Dedifferentiated amniotic fluid mesenchymal stem cell (primary cell): Measurements from ENCODE around the gene ADGRL3.

ENCODE experiments used
- DNase-seq: peaks from one replicate; pipeline ENCODE4 v3.0.0-alpha.2; 2016; ENCODE audit errors: extremely low spot score

The ADGRL3 gene

DNA sequence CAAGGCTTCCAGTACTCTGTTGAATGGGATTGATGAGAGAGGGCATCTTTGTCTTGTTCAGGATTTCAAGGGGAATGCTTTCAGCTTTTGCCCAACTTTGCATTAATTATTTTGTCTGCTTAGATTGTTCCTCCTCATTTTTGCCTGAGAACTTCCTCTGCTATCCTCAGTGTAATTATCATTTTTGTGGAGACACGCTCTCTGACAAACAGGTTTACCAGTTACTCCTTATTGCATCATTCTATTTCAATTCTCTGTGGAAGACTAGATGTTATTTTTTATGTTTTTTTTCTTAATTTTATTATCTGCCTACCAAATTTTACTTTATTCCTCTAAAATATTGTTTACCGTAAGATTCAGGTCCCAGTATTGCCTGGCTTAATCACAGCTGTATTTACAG lies 349.2 kb downstream of the ADGRL3 start:
- DNase-seq: no peak

DNA sequence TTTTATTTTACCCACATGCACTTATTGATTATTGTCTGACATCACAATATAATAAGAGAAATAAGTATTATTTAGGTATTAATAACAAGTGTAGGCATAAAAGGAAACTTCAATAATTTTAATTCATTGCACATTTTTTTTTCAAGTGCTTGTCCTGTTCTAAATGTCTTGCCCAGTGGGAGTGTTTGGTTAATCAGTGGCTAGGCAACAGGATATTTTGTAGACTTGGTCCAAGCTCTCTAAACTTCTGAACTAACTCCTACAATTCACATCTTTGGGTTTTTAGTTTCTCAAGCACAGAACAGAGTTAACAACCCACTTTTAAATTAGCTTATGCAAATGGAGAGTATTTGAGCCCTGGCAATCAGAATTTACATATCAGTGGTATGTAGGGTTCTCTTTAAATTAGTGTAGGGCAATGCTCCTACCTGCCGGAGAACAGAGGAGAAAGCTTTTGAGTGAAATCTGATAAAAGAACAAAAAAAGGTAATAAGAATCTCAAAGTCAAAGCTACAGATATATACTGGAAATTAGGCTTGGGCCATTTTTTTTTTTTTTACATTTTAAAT lies 353.5 kb downstream of the ADGRL3 start:
- DNase-seq: no peak

GRCh38 chr4:61555789-61556188 lies 355.7 kb downstream of the ADGRL3 start:
- DNase-seq: no peak

DNA sequence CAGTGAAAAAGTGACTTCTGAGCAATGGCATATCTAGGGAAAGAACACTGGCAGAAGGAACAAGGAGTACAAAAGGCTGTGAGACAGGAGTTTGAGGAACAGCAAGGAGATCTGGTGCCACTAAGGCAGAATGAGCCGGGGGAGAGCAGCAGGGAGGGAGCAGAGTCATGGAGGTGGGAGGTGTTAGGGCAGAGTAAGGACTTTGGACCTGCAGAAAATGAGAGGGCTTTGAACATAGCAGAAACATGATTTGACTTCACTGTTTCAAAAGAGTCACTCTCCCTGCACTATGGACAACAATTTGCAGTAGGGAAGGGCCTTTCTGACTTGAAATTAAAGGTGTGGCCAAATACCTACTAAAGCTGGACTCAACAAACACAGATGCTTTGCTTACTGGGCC lies 356.2 kb downstream of the ADGRL3 start:
- DNase-seq: no peak

DNA sequence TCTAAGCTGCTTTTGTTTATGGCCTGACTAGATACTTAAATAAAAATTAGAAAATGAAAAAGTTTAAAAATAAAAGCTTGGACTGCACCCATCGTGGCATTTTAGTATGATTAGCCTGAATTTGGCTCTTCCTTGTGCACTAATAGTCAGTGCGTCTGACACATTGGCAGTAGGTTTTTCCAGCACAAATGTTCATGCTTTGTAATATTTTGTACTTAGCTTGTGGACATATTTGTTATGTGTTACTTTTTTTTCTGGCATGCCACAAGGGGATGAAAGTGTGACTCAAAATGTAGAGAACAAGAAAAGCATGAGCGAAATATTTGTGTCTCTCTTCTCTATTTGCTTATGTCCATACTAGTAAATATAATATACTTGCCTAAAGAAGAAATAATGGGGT lies 359.3 kb downstream of the ADGRL3 start:
- no peak for DNase-seq

DNA sequence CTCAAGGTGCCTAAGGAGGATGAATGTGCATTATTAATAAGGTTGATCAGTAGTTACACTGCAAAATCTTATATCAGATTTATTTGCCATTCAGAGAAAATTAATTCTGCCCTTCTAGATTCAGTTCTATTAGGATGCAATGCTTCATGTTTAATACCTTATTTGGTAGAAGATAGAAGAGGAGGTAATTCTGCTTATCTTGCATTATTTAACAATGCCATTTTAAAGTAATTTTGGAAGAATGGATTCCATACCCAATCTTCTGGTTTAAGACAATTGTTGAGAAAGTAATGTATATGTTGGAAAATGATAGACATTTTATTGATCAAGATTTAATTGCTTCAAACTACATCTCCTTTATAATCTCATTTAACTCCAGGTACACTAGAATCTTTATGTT lies 360.9 kb downstream of the ADGRL3 start:
- no peak for DNase-seq

DNA sequence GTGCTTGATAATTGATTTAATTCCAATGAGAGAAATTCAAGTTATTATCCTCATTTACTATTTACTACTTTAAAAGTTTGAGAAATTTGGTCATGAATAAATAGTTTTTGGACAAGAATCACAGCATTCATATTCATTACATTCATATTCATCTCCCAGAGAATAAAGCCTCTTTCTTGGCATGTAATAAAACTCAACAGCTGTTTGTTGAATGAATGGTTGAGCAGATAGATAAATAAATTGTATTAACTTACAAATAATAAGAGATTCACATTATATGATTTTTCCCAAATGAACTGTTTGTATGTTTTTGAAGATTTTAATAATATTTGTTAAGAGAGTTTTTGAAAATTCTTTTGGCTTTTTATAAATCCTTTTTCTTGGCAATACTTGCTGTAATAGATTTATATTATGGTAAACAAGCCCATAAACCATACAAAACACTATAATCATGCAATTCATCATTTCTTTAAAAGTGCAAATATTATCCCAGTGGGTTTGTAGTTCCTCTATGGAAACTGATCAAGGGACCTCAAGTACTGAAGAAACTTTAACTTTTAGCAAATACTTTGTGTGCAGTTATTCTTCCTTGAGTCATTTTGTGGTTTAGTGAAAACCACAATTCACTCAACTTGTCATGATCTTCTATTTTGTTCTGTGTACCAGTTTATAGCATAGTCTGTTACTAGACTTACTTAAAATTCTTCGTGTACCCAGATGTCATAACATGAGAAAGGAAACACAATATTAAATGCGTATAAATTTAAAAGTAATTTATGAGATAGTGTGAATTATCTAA lies 371.8 kb downstream of the ADGRL3 start:
- peak; percentile 31 for DNase-seq

DNA sequence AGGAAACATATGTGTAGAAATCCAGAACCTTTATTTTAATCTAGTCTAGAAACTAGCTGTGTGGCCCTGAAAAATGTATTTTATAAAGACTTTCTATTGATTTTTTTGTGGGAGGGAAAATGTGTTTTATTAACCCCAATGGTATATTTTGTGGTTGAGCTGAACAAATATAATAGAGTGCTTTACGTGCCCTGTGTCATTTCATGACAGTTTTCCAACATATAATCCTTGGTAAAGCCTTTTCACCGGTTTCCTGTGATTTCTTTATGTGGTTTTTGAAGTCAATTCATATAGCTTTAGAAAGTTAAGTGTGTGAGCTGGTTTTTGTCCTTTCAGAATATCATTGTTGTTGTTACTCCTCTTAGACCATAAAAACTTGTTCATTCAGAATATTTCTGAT lies 375.7 kb downstream of the ADGRL3 start:
- no peak for DNase-seq

DNA sequence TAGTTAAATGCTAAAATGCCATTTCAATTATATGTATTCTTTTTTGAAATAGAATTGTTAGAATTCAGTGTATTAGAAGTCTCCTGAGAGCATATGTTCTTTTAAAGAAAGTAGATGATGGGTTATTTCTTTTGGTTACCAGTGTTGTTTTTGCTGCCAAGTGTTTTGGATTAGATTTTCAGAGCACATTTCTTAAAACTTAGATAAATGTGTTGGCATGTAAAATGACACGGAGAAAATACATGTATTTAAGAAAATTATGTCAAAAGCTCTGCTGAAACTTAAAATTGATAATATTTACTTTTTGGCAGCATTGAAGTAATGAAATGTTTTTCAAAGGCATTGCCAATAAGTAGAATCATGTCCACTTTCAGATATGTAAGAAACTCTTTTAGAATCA lies 379.7 kb downstream of the ADGRL3 start:
- no peak for DNase-seq

DNA sequence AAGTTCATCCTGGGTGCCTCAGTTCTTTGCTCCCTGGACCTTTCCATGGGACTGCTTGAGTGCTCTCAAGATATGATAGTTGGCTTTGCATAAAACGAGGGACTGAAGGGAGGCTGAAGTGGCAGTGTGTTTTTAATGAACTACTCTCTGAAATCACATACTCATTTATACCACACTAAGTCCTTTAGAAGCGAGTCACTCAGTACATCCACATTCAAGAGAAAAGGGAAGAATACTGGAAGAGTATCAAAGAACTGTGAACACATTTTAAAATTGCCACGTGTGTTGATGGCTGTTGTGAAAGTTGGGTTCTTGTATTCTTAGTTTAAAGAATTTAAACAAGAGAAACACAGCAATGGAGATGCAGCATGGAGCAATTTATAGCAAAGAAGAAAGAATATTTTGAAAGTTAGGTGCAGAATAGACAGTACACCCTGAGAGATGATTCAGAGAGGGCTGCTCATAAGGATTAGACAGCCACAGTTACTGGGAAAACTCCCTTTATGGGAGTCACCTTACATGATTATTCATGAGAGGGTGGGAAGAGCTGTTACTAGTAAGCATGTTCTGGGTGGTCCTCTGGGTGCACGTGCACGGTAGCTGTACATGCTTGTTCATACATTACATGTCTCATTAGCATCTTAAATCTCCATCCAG lies 380.7 kb downstream of the ADGRL3 start:
- DNase-seq: no peak

GRCh38 chr4:61583696-61584095 lies 383.6 kb downstream of the ADGRL3 start:
- DNase-seq: no peak

GRCh38 chr4:61588621-61589402 lies 388.7 kb downstream of the ADGRL3 start:
- no peak for DNase-seq

GRCh38 chr4:61590881-61591280 lies 390.8 kb downstream of the ADGRL3 start:
- no peak for DNase-seq

GRCh38 chr4:61596606-61597340 lies 396.6 kb downstream of the ADGRL3 start:
- no peak for DNase-seq

DNA sequence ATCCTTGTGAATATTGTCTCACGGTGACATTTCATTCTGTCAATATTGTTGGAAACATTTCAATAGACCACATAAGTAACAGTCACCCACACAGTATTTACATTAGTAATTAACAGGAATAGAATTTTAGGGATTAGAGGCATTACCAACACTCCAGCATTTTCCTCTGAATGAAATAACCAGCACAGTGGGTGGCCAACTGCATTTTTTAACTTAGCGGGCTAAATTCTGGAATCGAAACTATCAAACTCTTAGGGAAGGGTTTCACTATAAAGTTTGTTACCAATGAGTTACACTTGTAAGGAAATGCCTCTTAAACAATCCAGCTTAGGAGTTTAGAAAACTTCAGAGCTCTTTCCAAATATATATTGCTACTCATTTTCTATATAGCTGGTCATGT lies 403.0 kb downstream of the ADGRL3 start:
- no peak for DNase-seq

DNA sequence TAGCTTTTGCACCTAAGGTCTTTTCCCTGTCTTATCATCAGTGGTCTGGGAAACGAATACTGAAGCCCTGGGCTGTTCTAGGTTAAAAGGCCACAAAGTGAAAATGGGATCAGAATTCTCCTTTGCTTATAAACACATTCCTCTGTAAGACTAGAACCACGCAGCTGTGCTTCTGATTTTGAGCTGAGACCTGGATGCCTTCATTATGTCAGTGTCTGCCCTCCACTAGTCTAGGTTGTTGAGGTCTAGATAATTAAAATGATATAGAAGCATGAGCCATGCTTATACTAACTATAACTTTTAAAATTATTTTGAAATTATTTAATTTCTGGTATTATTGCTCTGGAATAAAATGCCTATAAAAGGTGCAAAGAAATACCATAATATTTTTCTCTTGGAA lies 403.9 kb downstream of the ADGRL3 start:
- DNase-seq: no peak

DNA sequence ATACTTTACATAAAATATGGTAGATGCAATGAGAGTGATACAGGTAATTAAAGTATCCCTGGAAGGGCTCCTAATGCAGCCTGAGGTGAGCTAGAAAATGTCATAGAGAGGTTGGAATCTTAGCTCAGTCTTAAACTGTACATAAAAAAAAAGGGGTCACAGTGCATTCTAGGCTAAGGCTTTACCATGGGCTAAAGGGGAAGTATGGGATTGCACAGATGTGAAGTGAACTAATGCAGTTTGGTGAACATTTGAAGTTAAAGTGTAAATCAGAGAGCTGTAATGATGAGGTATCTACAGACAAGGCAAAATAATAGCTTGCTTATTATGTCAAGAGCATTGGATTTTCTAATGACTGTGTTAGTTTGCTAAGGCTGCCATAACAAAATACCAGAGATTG lies 405.9 kb downstream of the ADGRL3 start:
- no peak for DNase-seq

DNA sequence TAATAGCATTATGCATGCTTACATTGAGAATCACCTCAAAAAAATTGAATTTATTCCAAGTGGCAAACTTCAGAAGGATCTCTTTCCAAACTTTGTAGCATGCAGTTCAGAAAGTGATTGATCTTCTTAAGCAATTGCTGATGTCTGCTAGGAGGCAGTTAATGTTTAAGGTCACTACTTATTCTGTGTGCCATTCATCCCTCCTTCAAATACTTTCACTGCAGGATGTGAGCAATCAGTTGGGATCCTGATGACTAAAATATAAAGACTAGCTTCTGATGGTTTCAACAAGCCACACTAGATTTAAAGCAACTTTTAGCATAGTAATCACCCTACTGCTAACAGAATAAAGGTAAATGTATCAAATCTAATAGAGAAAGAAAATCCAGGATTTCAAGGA lies 414.1 kb downstream of the ADGRL3 start:
- no peak for DNase-seq

- DNase-seq: no peak
Observed at GRCh38 chr4:61619528-61619927, 419.4 kb downstream of the ADGRL3 start.

- no peak for DNase-seq
Observed at GRCh38 chr4:61628282-61628681, 428.2 kb downstream of the ADGRL3 start.

GRCh38 chr4:61628727-61629126 lies 428.6 kb downstream of the ADGRL3 start:
- DNase-seq: no peak

DNA sequence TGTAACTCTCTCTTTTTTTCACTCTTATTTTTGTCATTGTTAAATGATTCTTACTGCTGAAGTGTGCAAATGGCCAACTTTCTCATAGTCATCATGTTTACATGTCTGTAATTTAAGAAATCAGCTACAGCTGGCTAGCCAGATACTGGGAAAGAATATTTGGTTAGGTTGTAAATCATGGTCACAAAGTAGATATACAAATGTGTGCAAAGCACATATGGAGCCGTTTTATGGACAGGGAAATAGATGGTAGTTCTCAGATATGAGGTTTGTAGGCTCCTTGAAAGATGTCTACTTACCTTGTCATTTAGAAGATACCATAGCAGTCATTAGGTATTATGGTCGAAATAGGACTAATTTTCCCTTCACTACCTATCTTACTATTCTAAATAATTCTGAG lies 430.4 kb downstream of the ADGRL3 start:
- DNase-seq: no peak
